CD4-positive, alpha-beta memory T cell (primary cell): ENCODE measurements around the gene PLOD1. TPM values are rescaled to one million over a fixed set of nuclear protein-coding genes. Genes with fewer than 3 reads are reported as not detected.

Experiments used
- CTCF ChIA-PET: fragments of 350-600 bp; sonication (Branson Sonifier 250); formaldehyde crosslinking; loops from one replicate; lab custom pipeline; 2021; ENCODE audit warnings: inconsistent platforms; ENCODE audit not compliant: partially characterized antibody; lab: Charles Lee
- POLR2A ChIA-PET: fragments of 350-600 bp; sonication (Branson Sonifier 250); formaldehyde crosslinking; loops from one replicate; lab custom pipeline; 2021; ENCODE audit not compliant: partially characterized antibody; lab: Charles Lee
- DNase-seq, 5 donors: peaks; one replicate each; pipeline versions ENCODE4 v3.0.0 to v3.0.0-alpha.2; 2020 to 2022; ENCODE audit warnings: mixed read lengths in 1 of 5
- H3K27ac ChIP-seq: one replicate; pipeline ENCODE4 v1.7.0; 2013; ENCODE audit warnings: low read depth, low read length
- H3K27me3 ChIP-seq: 2 replicates; pipeline ENCODE4 v1.7.0; 2013; ENCODE audit warnings: mild to moderate bottlenecking, low read length, moderate library complexity; ENCODE audit not compliant: insufficient read depth
- H3K36me3 ChIP-seq: 2 replicates; pipeline ENCODE4 v1.7.0; 2013; ENCODE audit warnings: mild to moderate bottlenecking, low read length, moderate library complexity; ENCODE audit not compliant: insufficient read depth
- H3K4me1 ChIP-seq: 2 replicates; pipeline ENCODE4 v1.7.0; 2013; ENCODE audit warnings: mild to moderate bottlenecking, low read length, moderate library complexity; ENCODE audit not compliant: insufficient read depth
- H3K4me3 ChIP-seq, 2 donors: one replicate each; pipeline ENCODE4 v1.7.0; 2013; ENCODE audit warnings: low read length in 2 of 2, mild to moderate bottlenecking in 1 of 2
- H3K9me3 ChIP-seq, 2 donors: one replicate each; pipeline ENCODE4 v1.7.0; 2013; ENCODE audit warnings: low read length in 2 of 2, control low read depth in 1 of 2; ENCODE audit not compliant: control insufficient read depth in 1 of 2
- H3K27ac Mint-ChIP-seq, 7 donors: one replicate each; pipeline ENCODE4 v1.8.0; 2020 to 2021; ENCODE audit warnings: mixed read lengths in 7 of 7, mild to moderate bottlenecking in 6 of 7, inconsistent platforms in 3 of 7, moderate library complexity in 3 of 7
- H3K27me3 Mint-ChIP-seq, 2 donors: one replicate each; pipeline ENCODE4 v1.8.0; 2020 to 2021; ENCODE audit warnings: mixed read lengths in 2 of 2
- H3K36me3 Mint-ChIP-seq, 2 donors: one replicate each; pipeline ENCODE4 v1.8.0; 2020 to 2021; ENCODE audit warnings: mixed read lengths in 2 of 2, inconsistent platforms in 1 of 2, mild to moderate bottlenecking in 1 of 2
- H3K4me1 Mint-ChIP-seq, 4 donors: one replicate each; pipeline ENCODE4 v1.8.0; 2020 to 2021; ENCODE audit warnings: mixed read lengths in 4 of 4, mild to moderate bottlenecking in 1 of 4
- H3K4me3 Mint-ChIP-seq, 8 donors: one replicate each; pipeline ENCODE4 v1.8.0; 2020 to 2021; ENCODE audit warnings: mixed read lengths in 8 of 8, mild to moderate bottlenecking in 7 of 8, moderate library complexity in 6 of 8, inconsistent platforms in 3 of 8
- H3K9me3 Mint-ChIP-seq, 8 donors: one replicate each; pipeline ENCODE4 v1.8.0; 2020 to 2021; ENCODE audit warnings: mixed read lengths in 8 of 8, mild to moderate bottlenecking in 5 of 8, inconsistent platforms in 3 of 8, moderate library complexity in 1 of 8
- intact Hi-C: fragments of 100-400 bp; cut with micrococcal nuclease; formaldehyde crosslinking; loops from one replicate; pipeline ENCODE4 v1.15.1; 2023
- polyA plus RNA-seq, 2 donors: library from polyadenylated mRNA; unstranded; fragments of 300-500 nt; fragmentation: Illumina TruSeq; gene quantifications; one replicate each; pipeline ENCODE4 v1.2.3, GENCODE V29; 2021
- total RNA-seq, 2 experiments: library from RNA; stranded (reverse); gene quantifications; one replicate each; pipeline ENCODE4 v1.2.3, GENCODE V29; 2021

Gene PLOD1
- total and polyA plus RNA-seq, 4 experiments from 2014 or later, result 2.5 to 3.6 (median 2.8) TPM

- CTCF ChIA-PET, result no interaction called here
- H3K27ac Mint-ChIP-seq, result no peak overlapping the region
- H3K27me3 ChIP-seq, result no peaks in the 10 kb centered on the region
- intact Hi-C loops, result no loop called here
- H3K9me3 ChIP-seq, result no peaks in the 10 kb centered on the region
- no peak for DNase-seq
- H3K4me1 ChIP-seq, result no peaks in the 10 kb centered on the region
- no peaks in the 10 kb centered on the region for H3K4me1 Mint-ChIP-seq
- no peak overlapping the region for H3K27ac ChIP-seq
- H3K27me3 Mint-ChIP-seq, result no peaks in the 10 kb centered on the region
- POLR2A ChIA-PET, result interaction anchor here (1.3 kb wide), 1 partner anchor 37 kb away, joined by 3 read pairs; no protein-coding TSS in a partner anchor
- H3K9me3 Mint-ChIP-seq, result no peaks in the 10 kb centered on the region
- H3K4me3 Mint-ChIP-seq, result no peak overlapping the region
- no peak overlapping the region for H3K4me3 ChIP-seq
- no peaks in the 10 kb centered on the region for H3K36me3 Mint-ChIP-seq
- H3K36me3 ChIP-seq, result no peaks in the 10 kb centered on the region
These were observed 12.1 kb downstream of the PLOD1 start for GRCh38 chr1:11946647-11947046.

DNA sequence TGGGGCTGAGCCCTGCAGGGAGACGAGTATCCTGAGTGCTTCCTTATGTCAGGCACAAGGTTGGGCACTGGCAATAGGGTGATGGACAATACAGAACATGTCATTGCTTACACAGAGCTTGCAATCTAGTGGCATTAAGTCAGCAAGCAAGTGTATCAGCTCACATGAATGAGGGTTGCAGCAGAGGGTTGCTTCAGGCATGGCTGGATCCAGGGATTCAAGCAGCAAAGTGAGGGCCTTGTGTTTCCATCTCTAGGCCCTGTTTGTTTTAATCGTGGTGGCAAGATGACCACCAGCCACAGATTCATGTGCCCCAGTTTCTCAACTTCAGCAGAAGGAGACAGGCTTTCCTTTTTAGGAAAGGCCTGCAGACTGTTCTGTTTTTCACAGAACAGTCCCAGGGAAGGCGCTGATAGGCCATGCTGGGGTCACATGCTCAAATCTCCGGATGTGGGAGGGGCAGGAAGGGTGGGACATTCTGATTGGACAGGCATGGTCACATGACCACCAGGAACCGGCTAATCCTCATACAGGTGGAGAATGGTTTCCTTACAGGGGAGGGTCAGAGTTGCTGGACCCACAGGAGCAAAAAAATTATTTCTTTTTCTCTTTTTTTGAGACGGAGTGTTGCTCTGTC lies 14.4 kb downstream of the PLOD1 start:
- Histone ChIP-seq H3K27me3 (no peaks in the 10 kb centered on the region), H3K4me1 (no peaks in the 10 kb centered on the region), H3K9me3 (no peaks in the 10 kb centered on the region), H3K27ac (no peak overlapping the region), H3K4me3 (no peak overlapping the region), H3K36me3 (no peaks in the 10 kb centered on the region)
- intact Hi-C loops, result no loop called here
- H3K9me3 Mint-ChIP-seq, result no peaks in the 10 kb centered on the region
- H3K36me3 Mint-ChIP-seq, result no peaks in the 10 kb centered on the region
- no peak for DNase-seq
- H3K27ac Mint-ChIP-seq, result no peak overlapping the region
- no peaks in the 10 kb centered on the region for H3K4me1 Mint-ChIP-seq
- no peak overlapping the region for H3K4me3 Mint-ChIP-seq
- CTCF ChIA-PET, result no interaction called here
- H3K27me3 Mint-ChIP-seq, result no peaks in the 10 kb centered on the region
- POLR2A ChIA-PET, result no interaction called here

DNA sequence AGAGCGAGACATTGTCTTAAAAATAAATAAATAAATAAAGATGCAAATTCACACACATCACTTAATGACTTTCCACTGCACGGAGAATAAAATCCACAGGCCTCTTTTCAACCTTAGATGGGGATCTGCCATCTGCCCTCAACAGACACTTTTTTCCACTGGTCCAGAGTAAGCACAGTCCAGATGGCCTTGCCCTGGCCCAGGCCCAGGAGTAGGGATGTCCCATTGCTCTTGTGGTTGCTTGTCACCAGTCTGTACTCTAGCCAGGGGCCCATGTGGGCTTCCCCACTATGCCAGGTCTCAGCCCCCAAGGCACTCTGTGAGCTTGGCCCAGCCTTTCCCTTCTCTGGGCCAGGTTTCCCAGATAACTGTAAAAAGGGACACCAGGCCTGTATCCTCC lies 17.4 kb downstream of the PLOD1 start:
- no peaks in the 10 kb centered on the region for H3K9me3 Mint-ChIP-seq
- no peaks in the 10 kb centered on the region for H3K4me1 Mint-ChIP-seq
- no peak overlapping the region for H3K27ac Mint-ChIP-seq
- H3K9me3 ChIP-seq, result no peaks in the 10 kb centered on the region
- no peaks in the 10 kb centered on the region for H3K36me3 Mint-ChIP-seq
- H3K27me3 ChIP-seq, result no peaks in the 10 kb centered on the region
- no peak for DNase-seq
- intact Hi-C loops, result no loop called here
- H3K36me3 ChIP-seq, result no peaks in the 10 kb centered on the region
- H3K27ac ChIP-seq, result no peak overlapping the region
- H3K4me1 ChIP-seq, result no peaks in the 10 kb centered on the region
- H3K27me3 Mint-ChIP-seq, result no peaks in the 10 kb centered on the region
- ChIA-PET POLR2A (no interaction called here), CTCF (no interaction called here)
- no peak overlapping the region for H3K4me3 Mint-ChIP-seq
- no peak overlapping the region for H3K4me3 ChIP-seq

DNA sequence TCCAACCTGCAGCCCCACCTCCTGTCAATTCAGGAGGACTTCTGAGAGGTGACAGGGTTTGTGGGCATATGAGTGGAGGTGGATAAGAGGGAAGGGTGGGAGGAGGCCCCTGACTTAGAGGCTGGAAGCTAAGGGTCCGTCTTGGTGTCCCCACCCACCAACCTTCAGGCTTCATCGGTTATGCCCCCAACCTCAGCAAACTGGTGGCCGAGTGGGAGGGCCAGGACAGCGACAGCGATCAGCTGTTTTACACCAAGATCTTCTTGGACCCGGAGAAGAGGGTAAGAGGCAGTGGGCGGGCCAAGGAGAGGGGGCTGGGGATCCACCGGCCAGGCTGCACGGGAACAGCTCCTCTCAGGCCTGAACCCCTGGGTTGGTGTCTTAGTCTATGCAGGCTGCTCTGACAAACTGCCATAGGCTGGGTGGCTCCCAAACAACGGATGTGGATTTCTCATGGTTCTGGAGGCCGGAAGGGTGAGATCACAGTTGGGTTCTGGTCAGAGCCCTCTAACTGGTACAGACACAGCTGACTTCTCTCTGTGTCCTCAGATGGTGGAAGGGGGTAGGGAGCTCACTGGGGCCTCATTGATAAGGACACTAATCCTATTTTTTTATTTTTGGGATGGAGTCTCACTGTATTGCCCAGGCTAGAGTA lies 18.1 kb downstream of the PLOD1 start:
- H3K4me3 Mint-ChIP-seq, result peak overlapping the region in 1 of 8 donors; percentile 39
- intact Hi-C loops, result no loop called here
- ChIA-PET CTCF (no interaction called here), POLR2A (no interaction called here)
- no peaks in the 10 kb centered on the region for H3K9me3 Mint-ChIP-seq
- no peak overlapping the region for H3K27ac Mint-ChIP-seq
- no peaks in the 10 kb centered on the region for H3K27me3 Mint-ChIP-seq
- no peaks in the 10 kb centered on the region for H3K36me3 Mint-ChIP-seq
- H3K4me1 ChIP-seq, result no peaks in the 10 kb centered on the region
- DNase-seq, result no peak
- H3K4me1 Mint-ChIP-seq, result no peaks in the 10 kb centered on the region
- H3K36me3 ChIP-seq, result no peaks in the 10 kb centered on the region
- H3K27me3 ChIP-seq, result no peaks in the 10 kb centered on the region
- H3K9me3 ChIP-seq, result no peaks in the 10 kb centered on the region
- no peak overlapping the region for H3K4me3 ChIP-seq
- no peak overlapping the region for H3K27ac ChIP-seq

DNA sequence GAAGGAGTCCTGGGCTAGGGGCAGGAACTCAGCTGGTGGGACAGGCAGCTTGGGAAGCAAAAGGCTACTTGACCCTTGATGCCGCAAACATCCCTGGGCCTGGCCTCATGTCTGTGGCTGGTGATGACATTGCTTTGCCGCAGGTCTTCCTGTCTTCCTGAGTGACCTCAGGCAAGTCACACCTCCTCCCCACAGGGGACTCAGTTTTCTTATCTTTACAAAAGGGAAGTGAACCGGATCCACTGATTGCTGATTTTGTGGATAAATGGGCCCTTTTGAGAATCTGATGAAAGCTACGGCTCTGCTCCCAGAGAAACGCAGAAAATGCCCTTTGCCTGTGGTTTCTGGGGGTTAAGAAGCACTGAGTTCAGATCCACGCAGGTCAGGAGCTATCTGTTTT lies 20.7 kb downstream of the PLOD1 start:
- POLR2A ChIA-PET, result no interaction called here

DNA sequence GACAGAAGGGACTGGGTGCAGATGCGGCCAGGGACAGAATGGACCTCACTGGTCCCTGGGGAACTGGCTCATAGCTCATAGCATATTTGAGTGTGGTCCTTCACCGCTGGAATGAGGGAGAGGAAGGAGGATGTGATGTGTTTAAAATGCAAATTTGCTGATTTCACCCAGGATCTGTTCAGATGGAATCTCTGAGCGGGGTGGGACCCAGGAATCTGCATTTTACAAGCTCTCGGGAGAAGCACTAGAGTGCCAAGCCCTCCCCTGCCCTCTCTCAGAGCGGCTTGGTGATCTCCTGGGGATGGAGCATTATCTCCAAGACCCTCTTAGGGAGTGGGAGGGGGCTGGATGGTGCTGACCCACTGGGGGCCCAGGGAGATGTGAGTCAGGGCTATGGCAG lies 22.9 kb downstream of the PLOD1 start:
- Histone ChIP-seq H3K27ac (no peak overlapping the region), H3K4me1 (no peaks in the 10 kb centered on the region), H3K27me3 (no peaks in the 10 kb centered on the region), H3K9me3 (no peaks in the 10 kb centered on the region), H3K4me3 (no peak overlapping the region), H3K36me3 (no peaks in the 10 kb centered on the region)
- Mint-ChIP-seq H3K4me3 (no peak overlapping the region), H3K27ac (no peak overlapping the region), H3K27me3 (no peaks in the 10 kb centered on the region), H3K4me1 (no peaks in the 10 kb centered on the region), H3K9me3 (no peaks in the 10 kb centered on the region), H3K36me3 (no peaks in the 10 kb centered on the region)
- DNase-seq, result no peak
- intact Hi-C loops, result no loop called here
- POLR2A ChIA-PET, result no interaction called here
- CTCF ChIA-PET, result no interaction called here

More for the DNA sequence above, 20.7 kb downstream of the PLOD1 start:
- Mint-ChIP-seq H3K4me3 (no peak overlapping the region), H3K27me3 (no peaks in the 10 kb centered on the region), H3K27ac (no peak overlapping the region), H3K4me1 (no peaks in the 10 kb centered on the region), H3K36me3 (no peaks in the 10 kb centered on the region), H3K9me3 (no peaks in the 10 kb centered on the region)
- no peak for DNase-seq
- Histone ChIP-seq H3K4me1 (no peaks in the 10 kb centered on the region), H3K4me3 (no peak overlapping the region), H3K9me3 (no peaks in the 10 kb centered on the region), H3K27me3 (no peaks in the 10 kb centered on the region), H3K27ac (no peak overlapping the region), H3K36me3 (no peaks in the 10 kb centered on the region)
- intact Hi-C loops, result no loop called here
- CTCF ChIA-PET, result no interaction called here

DNA sequence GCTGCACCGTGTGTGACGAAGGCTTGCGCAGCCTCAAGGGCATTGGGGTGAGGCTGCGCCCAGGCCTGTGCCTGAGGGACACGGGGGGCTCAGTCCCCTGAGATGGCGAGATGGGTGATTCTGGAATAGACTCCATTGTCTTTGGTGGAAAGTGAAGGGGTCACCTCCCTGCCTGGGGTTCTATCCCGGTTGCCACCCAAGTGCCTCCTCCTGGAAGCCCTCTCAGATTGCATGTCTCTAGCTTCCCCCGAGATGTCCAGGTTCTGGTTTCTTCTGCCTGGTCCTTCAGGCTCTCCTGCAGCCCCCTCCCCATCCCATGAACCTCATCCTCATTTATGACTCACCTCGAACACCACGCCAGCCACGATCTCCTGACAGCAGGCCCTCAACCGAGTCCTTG lies 23.4 kb downstream of the PLOD1 start:
- Histone ChIP-seq H3K4me3 (no peak overlapping the region), H3K36me3 (no peaks in the 10 kb centered on the region), H3K27ac (no peak overlapping the region), H3K9me3 (no peaks in the 10 kb centered on the region), H3K4me1 (no peaks in the 10 kb centered on the region), H3K27me3 (no peaks in the 10 kb centered on the region)
- H3K27me3 Mint-ChIP-seq, result no peaks in the 10 kb centered on the region
- CTCF ChIA-PET, result no interaction called here
- intact Hi-C loops, result no loop called here
- peak overlapping the region in 1 of 7 donors; percentile 1 for H3K27ac Mint-ChIP-seq
- no peaks in the 10 kb centered on the region for H3K36me3 Mint-ChIP-seq
- H3K9me3 Mint-ChIP-seq, result no peaks in the 10 kb centered on the region
- no peak overlapping the region for H3K4me3 Mint-ChIP-seq
- POLR2A ChIA-PET, result no interaction called here
- H3K4me1 Mint-ChIP-seq, result no peaks in the 10 kb centered on the region
- DNase-seq, result no peak
